ENCODE data around the gene PSAP. TPM values are rescaled to one million over a fixed set of nuclear protein-coding genes. Genes with fewer than 3 reads are reported as not detected.

Gene PSAP
- total and polyA plus RNA-seq, 4 donors: 496 to 1,828 (median 1,097) TPM

DNA sequence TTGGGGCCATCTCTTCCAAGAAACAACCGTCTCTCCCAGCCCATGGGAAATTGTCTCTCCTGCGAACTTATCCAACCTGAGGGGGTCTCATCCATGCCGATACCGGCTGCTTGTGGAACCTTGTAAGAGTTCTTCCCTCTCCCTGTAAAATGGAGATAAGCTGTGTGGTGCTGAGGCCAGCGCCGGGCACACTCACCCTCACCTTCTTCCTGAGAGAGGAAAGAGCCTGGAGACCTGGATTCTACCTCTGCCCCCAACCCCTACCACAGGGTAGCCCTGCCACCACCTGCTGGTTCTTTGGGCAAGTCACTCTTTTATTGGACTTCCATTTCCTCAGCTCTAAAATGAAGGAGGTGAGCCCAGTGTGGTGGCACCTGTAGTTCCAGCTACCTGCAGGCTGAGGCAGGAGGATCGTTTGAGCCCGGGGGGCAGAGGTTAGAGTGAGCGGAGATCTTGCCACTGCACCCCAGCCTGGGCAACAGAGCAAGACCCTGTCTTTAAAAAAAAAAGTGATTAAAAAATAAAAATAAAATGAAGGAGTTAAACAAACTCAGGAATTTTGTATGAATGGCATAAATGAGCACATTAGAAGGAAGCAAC lies 38.4 kb upstream of the PSAP start:
- no peaks in the 10 kb centered on the region for H3K9me3 ChIP-seq (ENCODE audit: control insufficient read depth in 4 of 4, insufficient read depth in 3 of 4, low read length in 3 of 4)
- DNase-seq (no peak), ATAC-seq (ENCODE audit: insufficient read depth, low FRiP score) (no peak)
- peak overlapping the region in 1 of 2 donors; percentile 34 for H3K9ac ChIP-seq (ENCODE audit: insufficient read depth in 1 of 2, low read length in 2 of 2)
- peaks cover 0 to 11% (median 3%) of the 10 kb centered on the region in 5 donors for H3K4me1 ChIP-seq (ENCODE audit: control insufficient read depth in 5 of 5, insufficient read depth in 5 of 5, low read length in 5 of 5)
- peaks cover 0 to 3% (median 2%) of the 10 kb centered on the region in 3 donors for H3K27me3 ChIP-seq (ENCODE audit: control insufficient read depth in 3 of 3, insufficient read depth in 3 of 3, low read length in 2 of 3)
- 33 to 44% methylated on average over 9 of the region's 9 CpGs for WGBS, 2 donors
- no peak overlapping the region for H3K4me3 ChIP-seq
- H3K27ac ChIP-seq (ENCODE audit: low read depth in 1 of 2, low read length in 1 of 2): peak overlapping the region; percentile 29 to 50
- no peaks in the 10 kb centered on the region for H3K36me3 ChIP-seq (ENCODE audit: control insufficient read depth in 4 of 4, insufficient read depth in 4 of 4, low read length in 4 of 4)
- TF ChIP-seq, protein P1, sequence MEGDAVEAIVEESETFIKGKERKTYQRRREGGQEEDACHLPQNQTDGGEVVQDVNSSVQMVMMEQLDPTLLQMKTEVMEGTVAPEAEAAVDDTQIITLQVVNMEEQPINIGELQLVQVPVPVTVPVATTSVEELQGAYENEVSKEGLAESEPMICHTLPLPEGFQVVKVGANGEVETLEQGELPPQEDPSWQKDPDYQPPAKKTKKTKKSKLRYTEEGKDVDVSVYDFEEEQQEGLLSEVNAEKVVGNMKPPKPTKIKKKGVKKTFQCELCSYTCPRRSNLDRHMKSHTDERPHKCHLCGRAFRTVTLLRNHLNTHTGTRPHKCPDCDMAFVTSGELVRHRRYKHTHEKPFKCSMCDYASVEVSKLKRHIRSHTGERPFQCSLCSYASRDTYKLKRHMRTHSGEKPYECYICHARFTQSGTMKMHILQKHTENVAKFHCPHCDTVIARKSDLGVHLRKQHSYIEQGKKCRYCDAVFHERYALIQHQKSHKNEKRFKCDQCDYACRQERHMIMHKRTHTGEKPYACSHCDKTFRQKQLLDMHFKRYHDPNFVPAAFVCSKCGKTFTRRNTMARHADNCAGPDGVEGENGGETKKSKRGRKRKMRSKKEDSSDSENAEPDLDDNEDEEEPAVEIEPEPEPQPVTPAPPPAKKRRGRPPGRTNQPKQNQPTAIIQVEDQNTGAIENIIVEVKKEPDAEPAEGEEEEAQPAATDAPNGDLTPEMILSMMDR (IDR thresholded peaks at IDR 0.05; ENCODE audit: control extremely low read depth, extremely low read depth): no peak

DNA sequence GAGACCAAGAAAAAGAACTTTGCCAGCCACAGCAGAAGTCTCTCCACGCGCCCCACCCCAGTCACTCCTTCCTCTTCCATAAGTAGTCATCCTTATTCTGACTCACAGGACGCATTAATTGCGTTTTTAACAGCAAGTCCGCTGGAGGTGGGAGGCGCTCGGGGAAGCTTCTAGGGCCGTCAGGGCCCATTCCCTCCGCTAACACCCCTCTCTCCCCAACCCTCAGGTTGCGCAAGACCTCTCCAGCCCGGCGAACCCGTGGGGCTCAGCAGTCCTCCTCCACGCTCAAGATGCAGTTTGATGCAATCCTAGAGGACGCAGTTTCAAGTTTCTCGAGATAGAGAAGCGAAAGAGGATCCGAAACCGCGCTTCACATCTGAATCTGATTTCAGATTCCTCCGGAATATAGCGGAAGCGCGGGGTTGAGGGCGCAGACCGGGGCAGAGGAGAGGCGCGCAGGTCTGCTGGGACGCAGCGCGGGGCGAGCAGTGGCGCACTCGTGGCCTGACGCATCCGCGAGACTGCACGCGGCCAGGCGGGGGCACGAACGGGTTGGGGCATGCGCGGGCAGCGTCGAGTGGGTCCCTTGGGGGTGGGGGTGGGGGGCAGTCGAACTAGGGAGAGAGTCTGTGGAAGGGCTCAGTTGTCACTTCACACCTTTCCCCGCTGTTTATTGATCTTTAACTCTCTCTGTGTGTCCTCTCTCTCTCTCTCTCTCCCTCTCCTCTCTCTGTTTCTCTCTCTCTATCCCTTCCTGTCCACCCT lies 37.8 kb upstream of the PSAP start:
- Histone ChIP-seq H3K36me3 (ENCODE audit: control insufficient read depth in 4 of 4, insufficient read depth in 4 of 4, low read length in 4 of 4) (no peaks in the 10 kb centered on the region), H3K27me3 (ENCODE audit: control insufficient read depth in 3 of 3, insufficient read depth in 3 of 3, low read length in 2 of 3) (peaks cover 0 to 3% (median 2%) of the 10 kb centered on the region in 3 donors), H3K4me3 (peak overlapping the region; percentile 21), H3K27ac (ENCODE audit: low read depth in 1 of 2, low read length in 1 of 2) (peak overlapping the region; percentile 29 to 50), H3K9ac (ENCODE audit: insufficient read depth in 1 of 2, low read length in 2 of 2) (peak overlapping the region in 1 of 2 donors; percentile 85), H3K4me1 (ENCODE audit: control insufficient read depth in 5 of 5, insufficient read depth in 5 of 5, low read length in 5 of 5) (peaks cover 0 to 11% (median 3%) of the 10 kb centered on the region in 5 donors), H3K9me3 (ENCODE audit: control insufficient read depth in 4 of 4, insufficient read depth in 3 of 4, low read length in 3 of 4) (no peaks in the 10 kb centered on the region)
- WGBS, 2 donors: 0 to 1% methylated on average over 44 to 48 of the region's 48 CpGs
- TF ChIP-seq, protein P1 (IDR thresholded peaks at IDR 0.05; ENCODE audit: control extremely low read depth, extremely low read depth): no peak
- DNase-seq: peak; percentile 83 to 92 (median 87)
- peak; percentile 89 for ATAC-seq (ENCODE audit: insufficient read depth, low FRiP score)

- Histone ChIP-seq H3K9me3 (ENCODE audit: control insufficient read depth in 4 of 4, insufficient read depth in 3 of 4, low read length in 3 of 4) (no peaks in the 10 kb centered on the region), H3K4me1 (ENCODE audit: control insufficient read depth in 5 of 5, insufficient read depth in 5 of 5, low read length in 5 of 5) (peaks cover 0 to 15% (median 3%) of the 10 kb centered on the region in 5 donors), H3K27ac (ENCODE audit: low read depth in 1 of 2, low read length in 1 of 2) (peak overlapping the region in 1 of 2 donors; percentile 42), H3K36me3 (ENCODE audit: control insufficient read depth in 4 of 4, insufficient read depth in 4 of 4, low read length in 4 of 4) (no peaks in the 10 kb centered on the region), H3K4me3 (no peak overlapping the region), H3K9ac (ENCODE audit: insufficient read depth in 1 of 2, low read length in 2 of 2) (peak overlapping the region in 1 of 2 donors; percentile 85), H3K27me3 (ENCODE audit: control insufficient read depth in 3 of 3, insufficient read depth in 3 of 3, low read length in 2 of 3) (peaks cover 0 to 3% (median 2%) of the 10 kb centered on the region in 3 donors)
- ATAC-seq (ENCODE audit: insufficient read depth, low FRiP score) (no peak), DNase-seq (no peak)
- WGBS, 2 donors: 61 to 64% methylated on average over 8 of the region's 8 CpGs
- TF ChIP-seq, protein P1 (IDR thresholded peaks at IDR 0.05; ENCODE audit: control extremely low read depth, extremely low read depth): no peak
Measured at GRCh38 chr10:71888248-71888622, 37.2 kb upstream of the PSAP start.
